Prostate gland (tissue), 2 donors: Measurements from ENCODE around the gene MEA1. TPM values are rescaled to one million over a fixed set of nuclear protein-coding genes. Genes with fewer than 3 reads are reported as not detected.

Experiments
- DNase-seq: peaks from one replicate; pipeline ENCODE4 v3.0.0-alpha.2; 2019; ENCODE audit warnings: low spot score
- H3K27ac ChIP-seq, 2 donors: fragments of 200-600 bp; sonication (generic); 2 replicates each; pipeline ENCODE4 v1.5.1; 2017 to 2019
- H3K27me3 ChIP-seq: fragments of 200-600 bp; sonication (generic); replicated peaks from 2 replicates; pipeline ENCODE4 v1.5.1; 2019; ENCODE audit not compliant: insufficient read depth
- H3K36me3 ChIP-seq, 2 donors: fragments of 200-600 bp; sonication (generic); 1 replicate in 1 of 2; 2 replicates in 1 of 2; pipeline versions ENCODE4 v1.5.1 to v1.8.1; 2017 to 2019
- H3K4me1 ChIP-seq: fragments of 200-600 bp; sonication (generic); replicated peaks from 2 replicates; pipeline ENCODE4 v1.5.1; 2019
- H3K4me3 ChIP-seq, 2 donors: fragments of 200-600 bp; sonication (generic); 2 replicates each; pipeline ENCODE4 v1.5.1; 2017 to 2019
- H3K9me3 ChIP-seq: fragments of 200-600 bp; sonication (generic); 2 replicates; pipeline ENCODE4 v1.5.1; 2017
- CTCF ChIP-seq, 4 experiments: fragments of 200-600 bp in 2 of 4; fragments of 450-650 bp in 2 of 4; sonication (generic) in 2 of 4; IDR thresholded peaks; 1 replicate in 3 of 4; 2 replicates in 1 of 4; pipeline ENCODE4 v1.5.1; 2016 to 2019; ENCODE audit warnings: antibody characterized with exemption in 4 of 4, mild to moderate bottlenecking in 2 of 4, moderate library complexity in 2 of 4
- POLR2A ChIP-seq: fragments of 450-650 bp; IDR thresholded peaks from one replicate; pipeline ENCODE4 v1.6.1; 2016; ENCODE audit warnings: antibody characterized with exemption, mild to moderate bottlenecking
- POLR2AphosphoS5 ChIP-seq: sonication (generic); formaldehyde crosslinking; IDR thresholded peaks from one replicate; pipeline ENCODE4 v1.6.1; 2017; ENCODE audit warnings: antibody characterized with exemption
- WGBS: methylation state at CpG from one replicate; pipeline ENCODE4 v1.1.5; 2018; 5-methylcytosine and 5-hydroxymethylcytosine counted together
- intact Hi-C: fragments of 100-400 bp; cut with DNase I; formaldehyde crosslinking; loops from one replicate; pipeline ENCODE4 v1.14.2; 2022
- total RNA-seq, 2 donors: library from RNA; depleted of rRNA; stranded (reverse); fragments of >200 nt; gene quantifications; one replicate each; pipeline ENCODE4 v1.1.0, GENCODE V29; 2016

The MEA1 gene
- total RNA-seq, 2 donors from 2014 or later = 67.9 to 95.9 TPM

DNA sequence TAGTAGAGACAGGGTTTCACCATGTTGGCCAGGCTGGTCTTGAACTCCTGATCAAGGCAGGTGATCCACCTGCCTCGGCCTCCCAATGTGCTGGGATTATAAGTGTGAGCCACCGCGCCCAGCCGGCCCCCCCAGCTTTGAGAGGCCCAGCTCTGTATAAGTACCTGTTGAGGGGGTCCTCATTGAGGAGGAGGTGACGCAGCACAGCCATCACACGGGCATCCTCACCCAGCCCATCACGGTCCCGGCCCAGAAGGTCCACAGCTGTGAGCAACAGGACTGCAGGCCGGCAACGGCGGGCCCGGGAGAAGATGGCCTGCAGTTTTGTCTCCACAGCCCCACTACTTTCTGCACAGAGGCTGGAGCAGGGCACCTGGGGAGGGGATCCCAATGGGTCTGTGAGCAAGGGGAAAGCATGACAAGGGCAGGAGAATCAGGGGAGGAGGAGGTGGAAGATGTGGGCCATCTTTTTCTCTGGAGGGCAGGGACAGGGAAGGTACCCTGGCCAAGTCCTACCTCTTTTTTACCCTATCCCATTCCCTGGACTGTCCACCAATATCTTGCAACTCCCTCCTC, 45.5 kb downstream of the MEA1 start:
- Histone ChIP-seq H3K9me3 (no peaks in the 10 kb centered on the region), H3K4me1 (no peaks in the 10 kb centered on the region), H3K27ac (no peak overlapping the region), H3K27me3 (no peaks in the 10 kb centered on the region), H3K36me3 (peaks cover 5 to 9% of the 10 kb centered on the region in 2 donors), H3K4me3 (no peak overlapping the region)
- DNase-seq = no peak
- no peak for TF ChIP-seq POLR2AphosphoS5
- TF ChIP-seq CTCF (IDR thresholded peaks at IDR 0.05) = no peak
- TF ChIP-seq POLR2A = no peak
- whole genome bisulfite sequencing = 90% methylated on average over 12 of the region's 12 CpGs
- intact Hi-C loops = no loop called here

DNA sequence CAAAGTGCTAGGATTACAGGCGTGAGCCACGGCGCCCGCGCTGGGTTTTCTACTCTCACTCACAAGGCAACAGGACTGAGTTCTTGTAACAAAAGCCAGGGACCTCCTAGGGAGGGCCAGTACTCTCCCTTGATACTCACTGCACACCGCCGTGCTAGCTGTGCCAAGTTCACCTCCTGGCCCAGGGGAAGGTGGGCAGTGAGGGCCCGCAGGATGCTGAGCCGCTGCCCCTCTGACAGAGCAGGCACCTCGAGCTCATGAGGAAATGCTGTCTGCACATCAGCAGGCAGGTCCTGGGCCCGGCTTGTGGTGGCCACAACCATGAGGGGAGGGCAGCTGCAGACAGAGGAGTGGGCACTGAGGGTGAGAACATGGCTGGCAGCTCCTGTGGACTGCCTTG, 46.5 kb downstream of the MEA1 start:
- no peak for TF ChIP-seq POLR2AphosphoS5
- no peak for TF ChIP-seq POLR2A
- no peak for TF ChIP-seq CTCF (IDR thresholded peaks at IDR 0.05)
- H3K36me3 ChIP-seq = peaks cover 5 to 9% of the 10 kb centered on the region in 2 donors
- no peaks in the 10 kb centered on the region for H3K9me3 ChIP-seq
- no peak overlapping the region for H3K4me3 ChIP-seq
- no peaks in the 10 kb centered on the region for H3K27me3 ChIP-seq
- DNase-seq = no peak
- 94% methylated on average over 11 of the region's 11 CpGs for WGBS
- intact Hi-C loops = no loop called here
- H3K4me1 ChIP-seq = no peaks in the 10 kb centered on the region
- H3K27ac ChIP-seq = no peak overlapping the region

GRCh38 chr6:42966571-42966970, 47.2 kb downstream of the MEA1 start:
- Histone ChIP-seq H3K4me1 (no peaks in the 10 kb centered on the region), H3K4me3 (no peak overlapping the region), H3K27ac (no peak overlapping the region), H3K9me3 (no peaks in the 10 kb centered on the region), H3K36me3 (peaks cover 5 to 9% of the 10 kb centered on the region in 2 donors), H3K27me3 (no peaks in the 10 kb centered on the region)
- DNase-seq = no peak
- intact Hi-C loops = no loop called here
- WGBS = 89% methylated on average over 7 of the region's 7 CpGs
- TF ChIP-seq POLR2A (no peak), POLR2AphosphoS5 (no peak), CTCF (IDR thresholded peaks at IDR 0.05) (no peak)

GRCh38 chr6:42963855-42964605, 49.7 kb downstream of the MEA1 start:
- Histone ChIP-seq H3K27me3 (no peaks in the 10 kb centered on the region), H3K4me1 (no peaks in the 10 kb centered on the region), H3K4me3 (no peak overlapping the region), H3K9me3 (no peaks in the 10 kb centered on the region), H3K27ac (no peak overlapping the region), H3K36me3 (peaks cover 5 to 9% of the 10 kb centered on the region in 2 donors)
- WGBS = 69% methylated on average over 3 of the region's 9 CpGs
- intact Hi-C loops = no loop called here
- TF ChIP-seq CTCF (IDR thresholded peaks at IDR 0.05) (no peak), POLR2A (no peak), POLR2AphosphoS5 (no peak)
- DNase-seq = no peak
